PC-9 (cell line): Measurements from ENCODE around the gene F11R.
"Not testable (repeated sequence)": the region's sequence is repeated elsewhere in the genome, so short reads cannot be mapped to it uniquely, and the experiment has no call there.

ENCODE experiments used
- CTCF ChIP-seq: fragments of 200-600 bp; sonication (generic); conservative IDR thresholded peaks from 2 replicates; pipeline ENCODE4 v1.6.1; 2017; ENCODE audit warnings: mixed run types, antibody characterized with exemption, mild to moderate bottlenecking, moderate library complexity
- EZH2 ChIP-seq: fragments of 200-600 bp; sonication (generic); IDR thresholded peaks from 2 replicates; pipeline ENCODE4 v1.8.0; 2017; ENCODE audit warnings: antibody characterized with exemption, low read depth

GRCh38 chr1:161016683-161017082 is 4.3 kb downstream of the F11R start:
- TF ChIP-seq CTCF, EZH2: not testable (repeated sequence)
